GM19193 (cell line): ENCODE results near the gene STOML1.
A peak's percentile ranks its signal among the peaks of the same experiment; 100 is the strongest.

ENCODE experiments used
- POLR2A ChIP-seq: IDR thresholded peaks from 4 replicates; pipeline ENCODE4 v1.6.1; 2011; ENCODE audit not compliant: insufficient read depth, insufficient read length; ENCODE audit errors: extremely low read depth

STOML1 gene

GRCh38 chr15:73991726-73992593 lies at the start of gene STOML1:
TSS of gene STOML1 (minus strand) at chr15:73992295. CDS start at chr15:73992223, 72 bp downstream.
- peak; percentile 73 for TF ChIP-seq POLR2A

GRCh38 chr15:74041311-74041756 lies 49.2 kb upstream of the STOML1 start:
- no peak for TF ChIP-seq POLR2A

- no peak for TF ChIP-seq POLR2A
Observed at GRCh38 chr15:74040109-74040850, 48.2 kb upstream of the STOML1 start.

GRCh38 chr15:74039656-74040010 lies 47.5 kb upstream of the STOML1 start:
- TF ChIP-seq POLR2A = no peak

GRCh38 chr15:74038707-74039655 lies 46.9 kb upstream of the STOML1 start:
- no peak for TF ChIP-seq POLR2A

GRCh38 chr15:74037171-74038117 lies 45.3 kb upstream of the STOML1 start:
- TF ChIP-seq POLR2A = no peak

DNA sequence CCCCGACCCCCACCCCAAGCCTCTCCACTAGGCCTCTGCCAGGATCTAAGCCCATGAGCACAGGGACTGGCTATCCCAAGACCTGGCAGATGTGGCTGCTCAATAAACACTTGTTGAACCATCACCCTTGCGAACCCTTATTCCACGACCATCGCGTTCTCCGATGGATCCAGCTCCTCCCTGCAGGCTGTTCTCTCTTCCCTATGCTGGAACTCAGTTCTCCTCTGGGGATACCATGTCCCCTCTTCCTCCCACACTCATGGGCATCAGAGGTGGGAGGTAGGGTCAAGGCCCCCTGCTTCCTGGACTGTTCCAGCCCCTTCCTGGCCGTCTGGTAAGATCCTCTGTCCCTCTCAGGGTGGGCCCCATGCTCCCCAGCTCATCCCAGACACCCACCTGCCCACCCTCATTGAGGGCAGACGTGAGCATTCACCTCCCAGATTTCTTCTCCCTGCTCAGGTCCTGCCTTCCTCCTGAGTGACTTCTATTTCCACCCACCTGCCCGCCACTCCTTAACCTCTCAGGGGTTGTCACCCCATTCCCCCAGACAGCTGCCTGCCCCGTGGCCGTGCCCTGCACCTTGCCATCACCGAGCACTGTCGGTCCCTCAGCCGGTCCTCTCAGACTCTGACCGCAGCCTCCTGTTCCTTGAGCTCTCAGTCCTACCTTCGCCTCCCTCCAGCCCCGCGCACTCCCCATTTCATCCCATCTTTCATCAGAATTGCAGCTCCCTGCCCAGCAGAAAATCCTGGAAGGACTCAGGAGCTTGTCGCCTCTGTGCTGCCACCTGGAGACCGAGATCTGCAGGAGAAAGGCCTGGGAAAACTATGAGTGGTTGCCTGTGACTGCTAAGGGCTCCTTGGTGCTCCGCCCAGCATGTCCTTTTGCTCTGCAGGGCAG lies 44.4 kb upstream of the STOML1 start:
- TF ChIP-seq POLR2A = no peak

DNA sequence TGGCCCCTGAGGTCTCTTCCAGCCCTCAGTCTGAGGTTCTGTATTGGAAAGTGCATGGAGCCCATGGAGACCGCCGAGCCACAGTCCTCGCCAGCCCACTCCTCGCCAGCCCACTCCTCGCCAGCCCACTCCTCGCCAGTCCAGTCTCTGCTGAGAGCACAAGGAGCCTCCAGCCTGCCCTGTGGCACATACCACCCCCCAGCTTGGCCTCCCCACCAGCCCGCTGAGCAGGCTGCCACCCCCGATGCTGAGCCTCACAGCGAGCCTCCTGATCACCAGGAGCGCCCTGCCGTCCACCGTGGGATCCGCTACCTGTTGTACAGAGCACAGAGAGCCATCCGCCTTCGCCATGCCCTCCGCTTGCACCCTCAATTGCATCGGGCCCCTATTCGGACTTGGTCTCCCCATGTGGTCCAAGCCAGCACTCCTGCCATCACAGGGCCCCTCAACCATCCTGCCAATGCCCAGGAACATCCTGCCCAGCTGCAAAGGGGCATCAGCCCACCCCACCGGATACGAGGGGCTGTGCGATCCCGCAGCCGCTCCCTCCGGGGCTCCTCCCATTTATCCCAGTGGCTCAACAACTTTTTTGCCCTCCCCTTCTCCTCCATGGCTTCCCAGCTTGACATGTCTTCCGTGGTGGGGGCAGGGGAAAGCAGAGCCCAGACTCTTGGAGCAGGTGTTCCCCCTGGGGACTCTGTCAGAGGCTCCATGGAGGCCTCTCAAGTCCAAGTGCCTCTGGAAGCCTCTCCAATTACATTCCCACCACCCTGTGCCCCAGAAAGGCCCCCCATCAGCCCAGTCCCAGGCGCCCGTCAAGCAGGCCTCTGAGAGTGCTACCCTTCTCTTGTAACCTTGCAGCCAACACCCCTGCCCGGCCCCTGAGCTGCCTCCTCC lies 43.3 kb upstream of the STOML1 start:
- no peak for TF ChIP-seq POLR2A

GRCh38 chr15:74034206-74034755 lies 42.2 kb upstream of the STOML1 start:
- TF ChIP-seq POLR2A = no peak

- no peak for TF ChIP-seq POLR2A
Observed at GRCh38 chr15:74032606-74033561, 40.8 kb upstream of the STOML1 start.
